H9 (cell line): ENCODE data around the gene LARGE1. TPM values are rescaled to one million over a fixed set of nuclear protein-coding genes. Genes with fewer than 3 reads are reported as not detected.

Experiments used
- DNase-seq: peaks from one replicate; pipeline ENCODE4 v3.0.0-alpha.2; 2017
- H2AFZ ChIP-seq: one replicate; pipeline ENCODE4 v1.6.1; 2013; ENCODE audit warnings: mild to moderate bottlenecking, low read length, control low read depth, moderate library complexity
- H2AK5ac ChIP-seq: 2 replicates; pipeline ENCODE4 v1.6.1; 2013; ENCODE audit warnings: low read length, control low read depth, mixed read lengths; ENCODE audit not compliant: insufficient read length
- H2BK120ac ChIP-seq: one replicate; pipeline ENCODE4 v1.6.1; 2013; ENCODE audit warnings: low read depth, mild to moderate bottlenecking, low read length, control low read depth, inconsistent platforms; ENCODE audit not compliant: poor library complexity, severe bottlenecking
- H2BK12ac ChIP-seq: 2 replicates; pipeline ENCODE4 v1.6.1; 2013; ENCODE audit warnings: low read length, control low read depth, mixed read lengths, low read depth; ENCODE audit not compliant: insufficient read length
- H2BK15ac ChIP-seq: 2 replicates; pipeline ENCODE4 v1.6.1; 2013; ENCODE audit warnings: low read depth, low read length, control low read depth
- H2BK20ac ChIP-seq: one replicate; pipeline ENCODE4 v1.6.1; 2013; ENCODE audit warnings: low read depth, mild to moderate bottlenecking, low read length, control low read depth, inconsistent platforms; ENCODE audit not compliant: poor library complexity, severe bottlenecking
- H2BK5ac ChIP-seq: 2 replicates; pipeline ENCODE4 v1.6.1; 2013; ENCODE audit warnings: low read length, control low read depth, mixed read lengths; ENCODE audit not compliant: insufficient read length
- H3K14ac ChIP-seq: 2 replicates; pipeline ENCODE4 v1.6.1; 2013; ENCODE audit warnings: low read length, control low read depth; ENCODE audit not compliant: insufficient read depth
- H3K18ac ChIP-seq: 2 replicates; pipeline ENCODE4 v1.6.1; 2013; ENCODE audit warnings: low read depth, mild to moderate bottlenecking, mixed read lengths, low read length, control low read depth; ENCODE audit not compliant: insufficient read length
- H3K23ac ChIP-seq: 2 replicates; pipeline ENCODE4 v1.6.1; 2013; ENCODE audit warnings: low read length, control low read depth, mixed read lengths, low read depth; ENCODE audit not compliant: insufficient read length
- H3K23me2 ChIP-seq: 2 replicates; pipeline ENCODE4 v1.6.1; 2013; ENCODE audit warnings: low read depth, mild to moderate bottlenecking, mixed read lengths, low read length, control low read depth; ENCODE audit not compliant: insufficient read length, poor library complexity, severe bottlenecking
- H3K27ac ChIP-seq: 2 replicates; pipeline ENCODE4 v1.5.1; 2013; ENCODE audit warnings: low read length, control low read depth, mixed read lengths, low read depth; ENCODE audit not compliant: insufficient read length
- H3K27me3 ChIP-seq: 2 replicates; pipeline ENCODE4 v1.6.1; 2013; ENCODE audit warnings: low read length, control low read depth, inconsistent platforms; ENCODE audit not compliant: insufficient read depth
- H3K4ac ChIP-seq: 2 replicates; pipeline ENCODE4 v1.6.1; 2013; ENCODE audit warnings: low read depth, mild to moderate bottlenecking, control low read depth, inconsistent platforms, low read length, moderate library complexity
- H3K4me1 ChIP-seq: 2 replicates; pipeline ENCODE4 v1.6.1; 2013; ENCODE audit warnings: low read length, control low read depth, inconsistent platforms; ENCODE audit not compliant: insufficient read depth
- H3K4me2 ChIP-seq: 2 replicates; pipeline ENCODE4 v1.6.1; 2013; ENCODE audit warnings: low read length, control low read depth, mixed read lengths; ENCODE audit not compliant: insufficient read length, insufficient read depth
- H3K56ac ChIP-seq: 2 replicates; pipeline ENCODE4 v1.6.1; 2013; ENCODE audit warnings: low read depth, mild to moderate bottlenecking, mixed read lengths, low read length, control low read depth; ENCODE audit not compliant: insufficient read length
- H3K79me1 ChIP-seq: 2 replicates; pipeline ENCODE4 v1.6.1; 2013; ENCODE audit warnings: low read depth, mild to moderate bottlenecking, moderate library complexity, low read length, control low read depth, inconsistent platforms; ENCODE audit not compliant: insufficient read depth, poor library complexity, severe bottlenecking
- H3K79me2 ChIP-seq: 2 replicates; pipeline ENCODE4 v1.6.1; 2013; ENCODE audit warnings: low read length, control low read depth, inconsistent platforms; ENCODE audit not compliant: insufficient read depth
- H3K9ac ChIP-seq: 2 replicates; pipeline ENCODE4 v1.6.1; 2013; ENCODE audit warnings: low read length, control low read depth, mixed read lengths; ENCODE audit not compliant: insufficient read length; ENCODE audit errors: extremely low read depth
- H3K9me3 ChIP-seq: one replicate; pipeline ENCODE4 v1.6.1; 2013; ENCODE audit warnings: low read depth, low read length, inconsistent platforms; ENCODE audit not compliant: control insufficient read depth
- H3T11ph ChIP-seq: one replicate; pipeline ENCODE4 v1.6.1; 2013; ENCODE audit warnings: mild to moderate bottlenecking, low read length, control low read depth, inconsistent platforms
- H4K20me1 ChIP-seq: one replicate; pipeline ENCODE4 v1.6.1; 2013; ENCODE audit not compliant: control insufficient read depth, insufficient read length, insufficient read depth
- H4K5ac ChIP-seq: 2 replicates; pipeline ENCODE4 v1.6.1; 2013; ENCODE audit warnings: low read depth, mild to moderate bottlenecking, mixed read lengths, low read length, control low read depth; ENCODE audit not compliant: insufficient read length
- H4K8ac ChIP-seq: replicated peaks from 2 replicates; pipeline ENCODE4 v1.6.1; 2013; ENCODE audit warnings: low read length, control low read depth, mixed read lengths, low read depth; ENCODE audit not compliant: insufficient read length
- H4K91ac ChIP-seq: 2 replicates; pipeline ENCODE4 v1.6.1; 2013; ENCODE audit warnings: low read depth, mild to moderate bottlenecking, moderate library complexity, mixed read lengths, low read length, control low read depth; ENCODE audit not compliant: insufficient read length
- H3K27ac Mint-ChIP-seq, 3 experiments: 2 replicates in 2 of 3; 3 replicates in 1 of 3; pipeline ENCODE4 v1.8.0; 2020 to 2021; ENCODE audit warnings: mixed read lengths in 3 of 3, mild to moderate bottlenecking in 1 of 3, moderate library complexity in 1 of 3
- H3K27me3 Mint-ChIP-seq: 2 replicates; pipeline ENCODE4 v1.8.0; 2021; ENCODE audit warnings: low read depth, mild to moderate bottlenecking, moderate library complexity, mixed read lengths
- H3K36me3 Mint-ChIP-seq, 3 experiments: 2 replicates in 2 of 3; 3 replicates in 1 of 3; pipeline ENCODE4 v1.8.0; 2020 to 2021; ENCODE audit warnings: low read depth in 3 of 3, mixed read lengths in 3 of 3; ENCODE audit not compliant: insufficient read depth in 1 of 3
- H3K4me1 Mint-ChIP-seq, 2 experiments: 2 replicates each; pipeline ENCODE4 v1.8.0; 2020; ENCODE audit warnings: mixed read lengths in 2 of 2
- H3K4me3 Mint-ChIP-seq, 2 experiments: 2 replicates in 1 of 2; 3 replicates in 1 of 2; pipeline ENCODE4 v1.8.0; 2020 to 2021; ENCODE audit warnings: mild to moderate bottlenecking in 2 of 2, mixed read lengths in 2 of 2, moderate library complexity in 1 of 2
- H3K9me3 Mint-ChIP-seq, 2 experiments: 2 replicates in 1 of 2; 3 replicates in 1 of 2; pipeline ENCODE4 v1.8.0; 2020; ENCODE audit warnings: mild to moderate bottlenecking in 2 of 2, mixed read lengths in 2 of 2, moderate library complexity in 1 of 2
- CTCF ChIP-seq: fragments of 200-600 bp; sonication (generic); conservative IDR thresholded peaks from 3 replicates; pipeline ENCODE4 v1.8.0; 2021; ENCODE audit warnings: antibody characterized with exemption, mild to moderate bottlenecking
- WGBS: extraction: QIAGEN DNeasy Blood & Tissue Kit; methylation state at CpG from one replicate; pipeline ENCODE4 v1.1.7; 2013; ENCODE audit warnings: missing lambda C conversion rate, low lambda C conversion rate, mixed read lengths; ENCODE audit not compliant: insufficient read length; ENCODE audit errors: extremely low coverage; 5-methylcytosine and 5-hydroxymethylcytosine counted together
- total RNA-seq: library from RNA; stranded (reverse); gene quantifications from 2 replicates; pipeline ENCODE4 v1.2.1, GENCODE V29; 2021

LARGE1 gene
- total RNA-seq, 1 experiment from 2014 or later, result 43.5 TPM

GRCh38 chr22:33274214-33275072 is 645.8 kb downstream of the LARGE1 start:
- no peak overlapping the region for H4K91ac ChIP-seq
- H3K9ac ChIP-seq, result no peak overlapping the region
- peak; percentile 86 for TF ChIP-seq CTCF
- Mint-ChIP-seq H3K9me3 (no peaks in the 10 kb centered on the region), H3K4me3 (no peak overlapping the region), H3K27ac (no peak overlapping the region), H3K4me1 (peaks cover 0 to 3% of the 10 kb centered on the region in 2 experiments; a peak in 3 of 4 replicates), H3K27me3 (peaks cover 3% of the 10 kb centered on the region; the same call in 1 of the 2 replicates), H3K36me3 (peaks cover 5 to 18% (median 5%) of the 10 kb centered on the region in 3 experiments; a peak in 5 of 7 replicates)
- no peak overlapping the region for H2BK12ac ChIP-seq
- H3K4ac ChIP-seq, result no peak overlapping the region
- H4K5ac ChIP-seq, result no peak overlapping the region
- H2BK5ac ChIP-seq, result no peak overlapping the region
- H2BK20ac ChIP-seq, result no peak overlapping the region
- no peak overlapping the region for H2AFZ ChIP-seq
- H3K4me1 ChIP-seq, result no peaks in the 10 kb centered on the region
- peak; percentile 71 for DNase-seq
- H3K27me3 ChIP-seq, result no peaks in the 10 kb centered on the region
- H3T11ph ChIP-seq, result no peak overlapping the region
- no peak overlapping the region for H3K4me2 ChIP-seq
- H3K27ac ChIP-seq, result no peak overlapping the region
- no peaks in the 10 kb centered on the region for H4K20me1 ChIP-seq
- no peaks in the 10 kb centered on the region for H3K23me2 ChIP-seq
- no peaks in the 10 kb centered on the region for H3K9me3 ChIP-seq
- no peaks in the 10 kb centered on the region for H3K79me2 ChIP-seq
- no CpG with 5 or more reads among the region's 20 CpGs for WGBS
- no peak overlapping the region for H2BK120ac ChIP-seq
- H4K8ac ChIP-seq, result no peak overlapping the region
- H2AK5ac ChIP-seq, result no peak overlapping the region
- H3K79me1 ChIP-seq, result no peaks in the 10 kb centered on the region
- H3K23ac ChIP-seq, result no peak overlapping the region
- H3K18ac ChIP-seq, result no peak overlapping the region
- no peak overlapping the region for H3K56ac ChIP-seq
- H3K14ac ChIP-seq, result no peak overlapping the region
- no peak overlapping the region for H2BK15ac ChIP-seq
